Stimulated activated CD4-positive, alpha-beta T cell treated with anti-CD3 and anti-CD28 coated beads, Interleukin-4, amount 100 ng/mL, for 4 hours (primary cell): ENCODE results near the gene CPNE7.

Experiments used
- DNase-seq, 2 experiments: peaks; one replicate each; pipeline ENCODE4 v3.0.0-alpha.2; 2020

CPNE7 gene

DNA sequence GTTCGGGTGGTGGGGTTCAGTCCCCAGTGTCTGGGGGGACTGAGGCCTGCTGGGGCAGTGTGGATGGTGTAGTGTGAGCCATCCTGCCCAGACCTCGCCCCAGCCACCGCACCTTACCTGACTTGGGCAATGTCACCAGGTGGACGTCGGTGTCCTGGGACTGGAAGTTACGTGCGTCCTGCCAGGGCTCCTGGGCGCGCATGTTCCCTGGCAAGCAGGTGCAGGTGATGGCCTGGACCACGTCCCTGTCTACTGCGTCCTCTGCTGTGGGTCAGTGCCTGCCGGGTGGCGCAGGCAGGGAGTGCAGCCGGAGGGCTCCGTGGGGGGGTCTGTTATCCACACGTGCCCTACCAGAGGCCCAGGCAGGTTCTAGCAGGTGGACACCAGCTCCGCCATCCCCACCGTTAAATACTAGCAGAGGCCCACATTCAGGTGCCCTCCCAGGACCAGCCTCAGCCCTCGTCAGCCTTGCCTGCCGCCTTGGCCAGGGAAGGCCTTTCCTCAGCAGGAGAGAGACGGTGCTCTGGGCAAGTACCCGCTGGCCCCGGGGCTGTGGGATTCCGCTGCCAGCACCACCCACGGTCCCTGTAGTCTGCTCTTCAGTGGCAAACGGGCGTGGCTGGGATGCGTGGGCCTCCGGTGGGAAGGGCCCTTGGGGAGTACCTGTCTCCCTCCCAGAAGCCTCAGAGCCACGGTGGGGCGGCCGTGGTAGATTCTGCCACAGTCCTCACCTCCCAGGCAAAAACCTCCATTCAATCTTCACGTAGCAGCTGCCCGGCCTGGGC lies 29.8 kb downstream of the CPNE7 start:
- DNase-seq: no peak

DNA sequence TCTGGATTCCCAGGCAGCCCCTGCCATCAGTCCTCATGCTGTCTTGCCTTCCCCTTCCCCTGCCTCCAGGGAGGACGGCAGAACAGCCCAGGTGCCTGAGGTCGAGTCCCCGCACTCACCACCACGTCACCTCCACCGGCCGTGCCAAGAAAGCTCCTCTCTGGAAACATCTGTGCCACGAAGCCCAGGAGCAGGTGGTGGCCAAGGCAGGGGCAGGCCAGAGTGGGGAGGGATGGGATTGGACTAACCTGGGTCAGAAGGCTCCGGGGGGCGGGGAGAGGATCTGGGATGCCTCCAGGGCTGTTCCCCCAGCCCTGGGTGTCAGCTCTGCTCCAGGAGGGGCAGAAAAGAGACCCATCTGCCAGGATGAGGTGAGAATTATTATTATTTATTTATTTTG lies 30.4 kb downstream of the CPNE7 start:
- no peak for DNase-seq

DNA sequence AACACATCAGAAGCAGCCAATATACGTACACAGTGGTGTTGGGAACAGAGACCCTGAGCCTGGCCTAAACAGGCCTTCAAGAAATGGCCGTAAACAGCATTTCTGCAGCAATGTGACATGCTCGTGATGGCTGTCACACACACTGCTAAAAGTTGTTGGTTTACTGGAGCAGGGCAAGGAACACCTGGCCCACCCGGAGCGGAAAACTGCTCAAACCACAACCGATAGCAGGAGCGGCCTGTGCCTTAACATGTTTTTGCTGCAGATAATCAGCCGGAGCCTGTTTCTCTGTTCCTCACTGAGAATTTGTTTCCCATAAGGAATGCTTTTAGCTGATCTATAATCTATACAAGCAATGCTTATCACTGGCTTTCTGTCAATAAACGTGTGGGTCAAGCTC lies 31.9 kb downstream of the CPNE7 start:
- DNase-seq: no peak

DNA sequence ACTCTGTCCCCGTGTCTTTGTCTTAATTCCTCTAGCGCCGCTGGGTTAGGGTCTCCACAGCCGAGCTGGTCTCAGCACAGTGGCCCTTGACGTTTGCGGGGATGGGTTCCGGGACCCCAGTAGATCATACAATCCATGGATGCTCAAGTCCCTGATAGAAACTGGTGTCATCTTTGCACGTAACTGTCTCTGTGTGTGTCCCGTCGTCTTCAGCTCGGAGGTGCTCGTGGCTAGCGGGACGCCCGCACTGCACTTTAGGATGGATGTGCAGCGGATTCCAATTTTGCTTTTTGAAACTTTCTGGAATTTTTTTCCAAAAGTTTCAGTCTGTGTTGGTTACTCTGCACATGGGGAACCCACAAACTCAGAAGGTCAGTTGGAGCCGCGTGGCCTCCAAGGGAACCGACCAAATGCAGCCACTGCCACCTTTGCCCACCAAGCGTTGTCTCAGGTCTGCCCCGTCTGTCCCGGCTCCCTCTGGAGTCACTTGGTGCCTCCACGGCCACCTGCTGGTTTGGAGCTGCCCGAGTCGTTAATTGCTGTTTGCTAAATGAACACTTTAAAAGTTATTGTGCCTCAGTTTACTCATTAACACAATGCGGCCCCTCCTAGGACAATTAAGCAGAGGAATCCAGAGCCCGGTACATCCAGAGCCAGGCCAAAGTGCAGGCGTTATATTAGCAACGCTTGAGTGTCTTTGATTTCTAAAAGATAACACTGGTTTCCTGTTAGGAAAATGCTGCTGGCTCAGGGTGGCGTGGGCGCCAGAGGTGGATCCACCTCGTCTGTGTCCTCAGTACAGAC lies 32.6 kb downstream of the CPNE7 start:
- no peak for DNase-seq

DNA sequence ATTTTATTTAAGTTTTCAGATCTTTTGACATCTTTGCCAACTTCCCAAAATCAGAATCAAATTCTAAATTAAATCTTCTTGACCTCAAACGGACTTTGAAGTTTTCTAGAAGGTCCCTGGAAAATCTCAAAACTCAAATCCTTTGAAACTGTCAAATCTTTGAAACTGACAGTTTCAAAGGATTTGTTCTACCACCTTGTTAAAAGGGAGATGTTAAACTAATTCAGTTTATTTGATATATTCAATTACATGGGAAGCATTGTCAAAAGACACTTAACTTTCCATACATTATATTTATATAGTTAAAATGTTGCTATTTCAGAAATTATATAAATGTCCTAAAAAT lies 34.5 kb downstream of the CPNE7 start:
- DNase-seq: no peak

DNA sequence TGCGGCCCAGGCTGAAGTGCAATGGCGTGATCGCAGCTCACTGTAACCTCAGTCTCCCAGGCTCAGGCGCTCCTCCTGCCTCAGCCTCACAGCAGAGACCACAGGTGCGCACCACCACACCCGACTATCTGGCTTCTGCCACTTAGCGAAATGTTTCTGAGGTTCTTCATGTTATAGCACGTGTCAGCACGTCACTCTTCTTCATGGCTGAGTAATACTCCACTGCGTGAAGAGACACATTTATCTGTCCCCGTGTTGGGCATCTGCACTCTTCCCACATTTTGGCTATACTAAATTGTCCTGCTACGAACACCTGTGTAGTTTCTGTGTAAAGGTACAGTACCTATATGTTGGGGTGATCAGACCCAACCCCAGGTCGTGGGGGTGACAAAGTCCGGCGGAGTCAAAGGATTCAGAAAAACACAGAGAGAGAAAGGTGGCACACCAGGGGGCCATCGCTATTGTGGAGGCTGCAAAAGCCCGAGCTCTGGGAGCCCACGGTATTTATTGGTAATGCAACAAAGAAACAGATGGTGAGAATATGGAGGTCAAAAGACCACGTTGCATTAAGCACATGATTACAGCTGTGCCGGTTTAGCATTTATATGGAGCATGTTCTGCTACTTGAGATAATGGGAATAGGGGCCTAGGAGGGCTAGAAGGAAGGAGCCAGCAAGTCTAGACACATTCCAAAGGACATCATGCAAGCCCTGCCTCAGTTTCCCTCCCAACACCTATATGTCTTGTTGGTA lies 37.0 kb downstream of the CPNE7 start:
- no peak for DNase-seq

DNA sequence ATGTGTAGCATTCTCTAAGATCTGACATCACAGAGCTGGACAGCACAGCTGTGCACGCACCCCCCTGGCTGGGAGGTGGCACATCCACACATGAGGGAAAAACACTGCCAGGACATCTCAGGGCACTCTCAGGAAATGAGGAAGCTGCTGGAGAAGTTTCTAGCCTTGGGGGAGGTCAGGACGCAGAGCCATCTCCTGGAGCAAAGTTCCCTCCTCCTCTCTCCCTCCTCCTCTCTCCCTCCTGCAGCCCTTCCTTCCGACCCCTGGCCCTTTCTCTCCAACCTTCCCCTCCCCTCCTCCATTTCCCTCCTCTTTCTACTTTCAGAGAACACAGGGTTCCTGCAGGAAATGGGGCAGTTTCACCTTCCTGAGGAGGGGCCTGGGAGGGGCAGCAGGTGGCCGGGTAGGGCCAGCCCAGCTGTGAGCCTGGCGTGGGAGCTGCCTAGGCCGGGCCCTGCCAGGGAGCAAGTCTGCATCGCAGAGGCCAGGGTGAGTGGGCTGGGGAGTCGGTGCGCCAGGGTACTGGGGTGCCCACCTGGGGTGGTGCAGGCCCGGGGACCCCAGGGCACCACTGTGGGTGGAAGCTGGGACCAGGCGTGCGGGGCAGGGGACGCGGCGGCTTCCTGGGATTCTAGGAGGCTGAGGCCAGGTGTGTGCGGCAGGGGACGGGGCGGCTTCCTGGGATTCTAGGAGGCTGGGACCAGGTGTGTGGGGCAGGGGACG lies 37.8 kb downstream of the CPNE7 start, which contains the start of gene DPEP1:
DPEP1 (plus strand) TSS at position 412 of the 723 bp plus-strand sequence. CDS start 16,769 bp downstream, outside the sequence.
- no peak for DNase-seq

DNA sequence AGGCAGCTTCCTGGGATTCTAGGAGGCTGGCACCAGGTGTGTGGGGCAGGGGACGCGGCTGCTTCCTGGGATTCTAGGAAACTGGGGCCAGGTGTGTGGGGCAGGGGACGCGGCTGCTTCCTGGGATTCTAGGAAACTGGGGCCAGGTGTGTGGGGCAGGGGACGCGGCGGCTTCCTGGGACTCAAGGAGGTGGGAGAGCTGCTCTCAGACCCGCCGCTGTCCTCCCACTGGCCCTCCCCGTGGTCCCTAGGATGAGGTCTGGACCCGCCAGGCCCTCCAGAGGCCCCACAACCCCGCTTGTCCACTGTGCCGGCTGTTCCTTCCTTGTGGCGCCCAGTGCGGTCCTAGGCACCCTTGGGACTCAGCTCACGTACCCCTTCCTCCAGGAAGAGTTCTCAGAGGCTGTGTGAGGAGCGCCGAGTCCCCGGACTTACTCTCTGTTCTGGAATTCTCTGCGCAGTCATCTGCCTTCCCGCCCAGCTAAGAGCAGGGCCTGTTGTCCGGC lies 38.4 kb downstream of the CPNE7 start:
- DNase-seq: no peak

DNA sequence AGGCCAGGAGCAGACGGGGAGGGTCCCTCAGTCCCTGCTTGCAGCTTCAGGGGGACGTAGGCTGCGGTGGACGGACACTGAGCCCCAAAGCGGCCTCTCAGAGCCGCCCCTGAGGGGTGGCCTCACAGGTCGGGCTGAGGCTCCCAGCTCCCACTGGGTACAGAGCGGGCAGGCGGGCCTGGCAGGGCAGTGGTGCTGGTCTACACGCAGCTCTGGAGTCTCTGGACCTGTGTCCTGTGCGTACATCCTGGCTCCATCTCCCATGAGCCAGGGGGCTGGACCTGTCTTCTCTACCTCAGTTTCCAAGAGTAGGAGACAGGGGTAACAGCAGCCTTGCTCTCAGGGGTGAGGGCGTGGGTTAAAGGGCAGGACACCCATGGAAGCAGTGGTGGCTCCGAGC lies 39.6 kb downstream of the CPNE7 start:
- no peak for DNase-seq

DNA sequence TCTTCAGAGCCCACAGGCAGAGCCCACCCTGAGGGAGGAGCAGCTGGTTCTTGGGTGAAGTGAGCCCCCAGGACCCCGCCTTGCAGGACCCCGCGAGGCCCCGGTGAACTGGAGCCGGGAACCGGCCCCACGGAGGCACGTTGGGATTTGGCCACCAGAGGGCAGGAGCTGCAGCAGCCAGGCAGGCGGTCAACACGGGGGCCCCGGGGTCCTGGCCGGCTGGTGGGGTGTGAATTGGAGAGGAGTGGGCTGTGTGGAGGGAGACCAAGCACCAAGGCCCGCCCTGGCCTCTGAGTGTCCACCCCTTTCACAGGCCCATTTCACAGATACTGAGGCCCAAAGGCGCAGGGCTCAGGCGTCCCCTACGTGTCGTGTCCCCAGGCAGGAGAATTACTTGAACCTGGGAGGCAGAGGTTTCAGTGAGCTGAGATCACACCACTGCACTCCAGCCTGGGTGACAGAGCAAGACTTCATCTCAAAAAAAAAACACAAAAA lies 40.1 kb downstream of the CPNE7 start:
- DNase-seq: no peak

DNA sequence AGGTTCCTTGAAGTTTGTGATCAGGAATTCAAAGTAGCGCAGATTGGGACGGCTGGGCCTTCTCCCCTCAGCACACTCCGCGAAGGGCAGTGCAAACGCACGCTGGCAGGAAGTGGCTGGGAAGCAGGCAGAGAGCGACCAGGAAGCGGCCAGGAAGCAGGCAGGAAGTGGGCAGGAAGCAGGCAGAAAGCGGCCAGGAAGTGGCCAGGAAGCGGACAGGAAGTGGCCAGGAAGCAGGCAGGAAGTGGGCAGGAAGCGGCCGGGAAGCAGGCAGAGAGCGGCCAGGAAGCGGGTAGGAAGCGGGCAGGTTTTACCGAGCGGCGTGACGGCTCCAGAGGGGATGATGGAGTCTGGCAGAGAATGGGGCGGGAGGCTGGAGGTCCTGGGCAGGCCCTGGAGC lies 41.1 kb downstream of the CPNE7 start:
- DNase-seq: no peak

DNA sequence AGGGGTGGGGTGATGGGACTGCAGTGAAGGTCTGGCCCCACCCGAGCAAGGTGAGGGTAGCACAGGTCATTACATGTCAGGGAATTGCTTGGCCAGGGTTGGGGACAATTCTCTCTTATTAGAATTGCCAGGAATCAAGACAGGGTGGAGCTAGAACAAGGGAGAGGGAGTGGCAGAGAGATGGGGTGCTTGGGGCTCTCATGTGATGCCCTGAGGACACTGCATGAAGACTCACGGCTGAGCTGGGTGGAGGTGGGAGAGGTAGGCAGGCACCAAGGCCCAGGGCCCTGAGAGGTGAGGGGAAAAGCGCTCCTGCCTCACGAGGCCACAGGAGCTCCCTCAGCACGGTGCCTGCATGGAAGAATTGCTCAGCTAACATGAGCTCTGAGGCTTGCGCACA lies 41.5 kb downstream of the CPNE7 start:
- no peak for DNase-seq

DNA sequence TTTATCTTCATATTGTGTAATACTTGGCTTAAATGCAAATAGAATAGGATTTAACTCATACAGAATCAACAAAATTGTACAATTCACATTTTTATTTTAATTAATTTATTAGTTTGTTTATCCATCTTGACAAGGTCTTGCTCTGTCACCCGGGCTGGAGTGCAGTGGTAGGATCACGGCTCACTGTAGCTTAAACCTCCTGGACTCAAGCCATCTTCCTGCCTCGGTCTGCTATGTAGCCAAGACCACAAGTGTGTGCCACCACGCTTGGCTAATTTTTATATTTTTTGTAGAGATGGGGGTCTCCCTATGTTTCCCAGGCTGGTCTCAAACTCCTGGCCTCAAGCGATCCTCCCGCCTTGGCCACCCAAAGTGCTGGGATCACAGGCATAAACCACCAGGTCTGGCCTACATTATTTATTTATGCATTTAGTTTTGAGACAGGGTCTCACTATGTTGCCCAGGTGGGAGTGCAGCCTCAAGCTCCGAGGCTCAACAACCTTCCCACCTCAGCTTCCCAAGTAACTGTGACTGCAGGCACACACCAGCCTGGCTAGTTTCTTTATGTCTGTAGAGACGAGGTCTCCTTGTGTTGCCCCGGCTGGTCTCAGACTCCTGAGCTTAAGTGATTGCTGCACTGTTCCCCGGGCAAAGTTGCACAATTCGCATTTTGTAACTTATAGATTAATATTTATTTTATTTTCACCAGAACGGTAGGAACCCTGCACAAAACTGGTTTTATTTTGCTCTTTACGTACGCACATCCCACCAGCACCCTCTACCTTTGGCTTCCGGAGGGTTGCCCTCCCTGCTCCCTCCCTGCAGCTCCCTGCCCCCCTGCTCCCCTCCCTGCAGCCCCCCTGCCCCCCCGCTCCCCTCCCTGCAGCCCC lies 42.8 kb downstream of the CPNE7 start:
- no peak for DNase-seq

DNA sequence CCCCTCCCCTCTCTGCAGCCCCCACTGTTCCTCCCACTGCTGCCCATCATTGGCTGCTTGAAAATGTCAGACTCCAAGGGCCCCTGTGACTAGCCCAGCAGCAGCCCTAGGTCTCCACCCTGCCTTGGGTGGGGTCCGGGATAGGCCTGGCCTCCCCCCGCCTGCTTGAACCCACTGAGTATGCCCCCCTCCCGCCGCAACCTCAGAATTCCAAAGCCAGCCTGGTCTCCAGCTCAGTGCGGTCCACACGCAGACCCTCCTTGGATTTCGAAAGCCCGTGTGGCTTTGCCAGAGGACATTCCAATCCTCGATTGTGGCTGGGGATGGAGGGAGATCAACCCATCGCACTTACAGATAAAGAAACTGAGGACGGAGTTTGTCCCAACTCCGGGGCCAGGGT lies 44.3 kb downstream of the CPNE7 start:
- no peak for DNase-seq

DNA sequence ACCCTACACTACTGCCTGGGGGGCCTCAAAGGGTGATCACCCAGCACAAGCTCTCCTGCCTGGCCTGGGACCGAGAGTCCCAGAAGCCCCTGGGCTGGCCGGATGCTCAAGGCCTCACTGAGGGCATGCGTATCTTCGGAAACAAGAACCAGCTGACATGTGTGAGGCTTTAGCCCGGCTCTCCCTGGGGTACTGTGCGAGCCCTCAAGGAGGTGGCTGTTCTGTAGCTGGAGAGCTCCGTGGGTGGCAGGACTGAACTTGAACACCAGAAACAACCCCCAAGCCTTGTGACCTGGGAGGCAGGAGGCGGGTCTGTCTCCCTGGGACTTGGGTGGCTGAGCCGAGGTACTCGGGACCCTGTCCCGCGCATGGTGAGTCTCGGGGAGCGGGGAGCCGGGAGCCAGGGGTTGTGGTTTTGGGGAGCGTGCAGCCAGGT lies 44.9 kb downstream of the CPNE7 start:
- no peak for DNase-seq

DNA sequence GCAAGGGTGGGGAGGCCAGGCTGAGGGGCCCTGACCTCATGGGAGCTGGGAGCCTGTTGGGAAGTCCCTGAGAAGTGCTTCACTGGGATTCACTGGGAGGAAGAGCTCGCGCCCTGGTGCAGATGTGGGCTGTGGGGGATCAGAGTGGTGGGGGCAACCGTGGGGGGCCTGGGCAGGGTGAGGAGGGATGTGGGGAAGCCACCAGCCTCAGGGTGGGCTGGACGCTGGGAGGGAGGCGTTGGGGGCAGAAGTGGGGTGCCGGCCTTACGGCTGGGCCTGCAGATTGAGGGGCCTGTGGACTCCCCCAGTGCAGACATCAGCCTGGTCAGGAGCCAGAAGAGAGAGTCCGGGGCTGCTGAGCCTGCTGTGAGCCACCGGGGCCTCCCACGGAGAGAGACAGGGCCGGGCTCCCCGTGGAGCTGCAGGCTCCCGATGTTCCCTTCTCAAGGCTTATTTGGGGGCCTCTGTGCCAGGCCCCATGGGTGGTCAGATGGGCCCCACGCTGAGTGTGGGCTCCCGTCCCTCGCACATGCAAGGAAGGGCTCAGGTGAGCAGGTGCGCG lies 45.7 kb downstream of the CPNE7 start:
- DNase-seq: no peak

DNA sequence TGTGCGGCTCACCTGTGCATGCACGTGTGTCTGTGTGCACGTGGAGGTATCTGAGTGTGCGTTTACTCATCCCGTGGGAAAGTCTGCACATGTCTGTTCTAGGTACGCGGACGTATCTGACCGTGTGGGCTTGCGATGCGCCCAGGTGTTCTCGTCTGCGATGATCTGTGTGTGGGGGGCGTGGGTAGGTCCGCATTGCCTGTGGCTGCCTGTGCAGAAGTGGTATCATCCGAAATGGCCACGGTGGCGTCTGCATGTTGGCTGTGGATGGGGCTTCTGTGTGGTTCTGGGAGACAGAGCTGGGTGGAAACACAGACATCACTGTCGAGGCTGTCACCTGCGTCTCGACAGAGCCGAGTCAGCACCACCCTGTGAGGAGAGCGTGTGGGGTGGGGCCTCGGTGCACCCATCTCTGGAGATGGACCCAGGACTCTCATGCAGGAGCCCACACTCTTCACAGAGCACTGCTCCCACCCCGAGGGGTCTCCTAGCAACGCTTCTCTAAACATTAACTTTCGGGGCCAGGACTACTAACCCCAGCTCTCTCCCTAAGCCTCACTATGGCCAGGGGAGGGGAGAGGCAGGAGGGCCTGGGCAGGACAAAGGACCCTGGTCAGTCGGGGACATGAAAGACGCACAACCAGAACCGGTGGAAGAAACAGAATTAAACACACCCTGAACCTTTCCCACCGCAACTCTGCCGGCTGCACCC lies 46.3 kb downstream of the CPNE7 start:
- DNase-seq: no peak

DNA sequence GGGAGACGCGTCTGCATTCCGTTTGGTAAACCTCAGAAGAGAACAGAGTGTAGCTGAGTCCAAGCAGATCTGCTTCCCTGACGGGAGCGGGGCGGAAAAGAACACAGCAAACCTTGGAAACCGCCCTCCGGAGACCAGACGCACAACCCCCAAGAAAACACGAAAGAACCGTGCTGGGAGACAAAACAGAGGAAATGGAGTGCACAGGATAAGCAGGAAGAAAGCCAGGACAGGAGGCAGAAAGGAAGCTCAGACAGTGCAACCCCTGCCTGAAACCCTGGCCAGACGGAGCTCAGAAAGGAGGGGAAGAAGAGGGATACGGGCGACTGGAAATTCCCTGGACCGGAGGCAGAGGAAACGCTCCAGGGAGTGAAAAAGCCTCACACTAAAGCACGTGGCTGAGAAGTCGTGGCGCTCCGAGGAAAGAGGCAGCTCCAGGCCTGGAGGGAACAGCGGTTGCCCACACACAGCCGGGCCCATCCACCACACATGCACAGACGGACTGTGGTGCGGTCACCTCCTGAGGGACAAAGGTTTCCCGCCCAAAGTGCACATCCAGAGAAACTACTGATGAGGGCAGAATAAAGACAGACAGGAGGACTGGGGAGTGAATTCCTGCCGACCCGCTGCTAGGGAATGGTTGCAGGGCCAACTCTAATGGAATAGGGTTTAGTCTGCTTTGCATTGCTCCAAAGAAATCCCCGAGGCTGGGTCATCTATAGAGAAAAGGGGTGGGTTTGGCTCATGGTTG lies 48.1 kb downstream of the CPNE7 start:
- DNase-seq: no peak
